A673 (cell line): ENCODE measurements around the gene CCN5. TPM values are rescaled to one million over a fixed set of nuclear protein-coding genes. Genes with fewer than 3 reads are reported as not detected.

Experiments used
- BruUV-seq: library from RNA; stranded (reverse); fragments of 400-500 nt; replicated peaks from 2 replicates; lab custom pipeline; 2021; lab: Mats Ljungman, UMichigan
- CTCF ChIA-PET: fragments of 300-600 bp; sonication (Branson Sonifier 250); formaldehyde crosslinking; loops from one replicate; lab custom pipeline; 2022; ENCODE audit warnings: antibody characterized with exemption; lab: Charles Lee
- POLR2A ChIA-PET: fragments of 300-600 bp; sonication (Branson Sonifier 250); formaldehyde crosslinking; loops from one replicate; lab custom pipeline; 2022; ENCODE audit warnings: antibody characterized with exemption; ENCODE audit not compliant: low non-redundant PET; lab: Charles Lee
- DNase-seq: peaks from one replicate; pipeline ENCODE4 v3.0.0-alpha.2; 2015; ENCODE audit warnings: low spot score
- H3K27ac ChIP-seq: fragments of 200-600 bp; sonication (generic); 2 replicates; pipeline ENCODE4 v1.5.1; 2016; ENCODE audit warnings: mixed run types, low read depth, mild to moderate bottlenecking, mixed read lengths, antibody characterized with exemption, low read length; ENCODE audit not compliant: poor library complexity, severe bottlenecking
- H3K27me3 ChIP-seq: fragments of 200-600 bp; sonication (generic); replicated peaks from 2 replicates; pipeline ENCODE4 v1.6.1; 2017; ENCODE audit warnings: mixed run types, low read depth, mild to moderate bottlenecking, mixed read lengths, antibody characterized with exemption, low read length; ENCODE audit not compliant: insufficient read depth, poor library complexity
- H3K36me3 ChIP-seq: fragments of 200-600 bp; sonication (generic); 2 replicates; pipeline ENCODE4 v1.6.1; 2016; ENCODE audit warnings: mixed run types, mild to moderate bottlenecking, mixed read lengths, antibody characterized with exemption, low read length; ENCODE audit not compliant: insufficient read depth, poor library complexity, severe bottlenecking
- H3K4me1 ChIP-seq: fragments of 200-600 bp; sonication (generic); 2 replicates; pipeline ENCODE4 v1.6.1; 2017; ENCODE audit warnings: mixed run types, mild to moderate bottlenecking, mixed read lengths, antibody characterized with exemption, low read length; ENCODE audit not compliant: insufficient read depth, poor library complexity, severe bottlenecking
- H3K4me3 ChIP-seq: fragments of 200-600 bp; sonication (generic); 2 replicates; pipeline ENCODE4 v1.5.1; 2016; ENCODE audit warnings: low read depth, mixed run types, mild to moderate bottlenecking, mixed read lengths, low read length; ENCODE audit not compliant: poor library complexity, severe bottlenecking
- H3K9me3 ChIP-seq: fragments of 200-600 bp; sonication (generic); 2 replicates; pipeline ENCODE4 v1.6.1; 2016; ENCODE audit warnings: mixed run types, low read depth, mild to moderate bottlenecking, mixed read lengths, antibody characterized with exemption, low read length; ENCODE audit not compliant: poor library complexity, severe bottlenecking
- EZH2 ChIP-seq: fragments of 200-600 bp; sonication (generic); IDR thresholded peaks from 2 replicates; pipeline ENCODE4 v1.6.1; 2017; ENCODE audit warnings: borderline replicate concordance, low read depth, mild to moderate bottlenecking, mixed read lengths, antibody characterized with exemption, low read length; ENCODE audit not compliant: poor library complexity, severe bottlenecking
- intact Hi-C: fragments of 100-400 bp; cut with micrococcal nuclease; formaldehyde crosslinking; loops from one replicate; pipeline ENCODE4 v1.10.0; 2022; ENCODE audit not compliant: unreplicated experiment
- total RNA-seq: library from RNA; stranded (reverse); gene quantifications from 2 replicates; pipeline ENCODE4 v1.2.3, GENCODE V29; 2021
- TF ChIP-seq, protein P1 (sequence below): fragments of 300-800, 200-600 bp; sonication (generic); conservative IDR thresholded peaks from 2 replicates; pipeline ENCODE4 v1.5.1; 2017; ENCODE audit warnings: low read depth, mild to moderate bottlenecking, antibody characterized with exemption, low read length, moderate library complexity, mixed read lengths

CCN5 gene
- total RNA-seq, 1 experiment from 2014 or later, result not detected

DNA sequence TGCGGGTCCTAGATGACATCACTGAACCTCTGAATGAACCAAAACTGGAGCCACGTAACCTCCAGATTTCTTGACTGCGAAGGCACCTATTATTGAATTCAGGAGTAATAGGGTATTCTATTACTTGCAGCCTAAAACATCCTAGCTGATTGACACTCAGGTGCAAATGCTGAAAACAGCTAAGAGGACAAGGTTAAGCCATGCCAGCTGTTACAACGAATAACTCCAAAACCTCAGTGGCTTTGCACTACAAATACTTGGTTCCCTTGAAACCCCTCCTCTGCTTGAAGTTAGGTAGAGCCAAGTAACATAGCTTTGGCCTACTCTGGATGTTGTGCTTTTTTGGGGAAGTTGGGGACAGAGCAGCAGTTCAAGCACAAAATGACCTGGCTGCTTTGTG, 21.0 kb upstream of the CCN5 start:
- POLR2A ChIA-PET, result no interaction called here
- H3K4me1 ChIP-seq, result no peaks in the 10 kb centered on the region
- intact Hi-C loops, result no loop called here
- TF ChIP-seq, protein P1, sequence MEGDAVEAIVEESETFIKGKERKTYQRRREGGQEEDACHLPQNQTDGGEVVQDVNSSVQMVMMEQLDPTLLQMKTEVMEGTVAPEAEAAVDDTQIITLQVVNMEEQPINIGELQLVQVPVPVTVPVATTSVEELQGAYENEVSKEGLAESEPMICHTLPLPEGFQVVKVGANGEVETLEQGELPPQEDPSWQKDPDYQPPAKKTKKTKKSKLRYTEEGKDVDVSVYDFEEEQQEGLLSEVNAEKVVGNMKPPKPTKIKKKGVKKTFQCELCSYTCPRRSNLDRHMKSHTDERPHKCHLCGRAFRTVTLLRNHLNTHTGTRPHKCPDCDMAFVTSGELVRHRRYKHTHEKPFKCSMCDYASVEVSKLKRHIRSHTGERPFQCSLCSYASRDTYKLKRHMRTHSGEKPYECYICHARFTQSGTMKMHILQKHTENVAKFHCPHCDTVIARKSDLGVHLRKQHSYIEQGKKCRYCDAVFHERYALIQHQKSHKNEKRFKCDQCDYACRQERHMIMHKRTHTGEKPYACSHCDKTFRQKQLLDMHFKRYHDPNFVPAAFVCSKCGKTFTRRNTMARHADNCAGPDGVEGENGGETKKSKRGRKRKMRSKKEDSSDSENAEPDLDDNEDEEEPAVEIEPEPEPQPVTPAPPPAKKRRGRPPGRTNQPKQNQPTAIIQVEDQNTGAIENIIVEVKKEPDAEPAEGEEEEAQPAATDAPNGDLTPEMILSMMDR, result no peak
- TF ChIP-seq EZH2, result no peak
- no peaks in the 10 kb centered on the region for H3K9me3 ChIP-seq
- H3K36me3 ChIP-seq, result no peaks in the 10 kb centered on the region
- no TSS peak for BruUV-seq
- no peak overlapping the region for H3K4me3 ChIP-seq
- H3K27me3 ChIP-seq, result no peaks in the 10 kb centered on the region
- no peak for DNase-seq
- no peak overlapping the region for H3K27ac ChIP-seq
- CTCF ChIA-PET, result no interaction called here

DNA sequence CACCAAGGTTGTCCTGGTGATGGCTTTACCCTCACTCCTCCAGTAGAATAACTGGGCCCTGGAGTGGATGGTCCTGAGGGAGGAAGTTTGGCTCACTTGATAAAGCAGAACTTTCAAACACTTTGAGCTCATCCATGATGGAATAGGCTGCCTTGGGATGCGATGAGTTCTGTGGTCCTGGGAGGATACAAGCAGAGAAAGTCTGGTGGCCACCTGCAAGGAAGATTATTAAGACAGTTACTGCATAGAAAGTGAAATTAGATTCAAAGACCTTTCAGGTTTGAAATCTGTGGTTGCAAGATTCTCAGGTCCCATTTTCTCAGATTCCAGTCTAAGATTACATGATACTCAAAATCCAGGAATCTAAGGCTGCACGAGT, 19.9 kb upstream of the CCN5 start:
- no peak overlapping the region for H3K4me3 ChIP-seq
- no TSS peak for BruUV-seq
- no peaks in the 10 kb centered on the region for H3K36me3 ChIP-seq
- intact Hi-C loops, result no loop called here
- no peaks in the 10 kb centered on the region for H3K4me1 ChIP-seq
- H3K27me3 ChIP-seq, result no peaks in the 10 kb centered on the region
- H3K9me3 ChIP-seq, result no peaks in the 10 kb centered on the region
- no peak for DNase-seq
- no peak overlapping the region for H3K27ac ChIP-seq
- ChIA-PET POLR2A (no interaction called here), CTCF (no interaction called here)
- TF ChIP-seq, protein P1, result no peak
- no peak for TF ChIP-seq EZH2

DNA sequence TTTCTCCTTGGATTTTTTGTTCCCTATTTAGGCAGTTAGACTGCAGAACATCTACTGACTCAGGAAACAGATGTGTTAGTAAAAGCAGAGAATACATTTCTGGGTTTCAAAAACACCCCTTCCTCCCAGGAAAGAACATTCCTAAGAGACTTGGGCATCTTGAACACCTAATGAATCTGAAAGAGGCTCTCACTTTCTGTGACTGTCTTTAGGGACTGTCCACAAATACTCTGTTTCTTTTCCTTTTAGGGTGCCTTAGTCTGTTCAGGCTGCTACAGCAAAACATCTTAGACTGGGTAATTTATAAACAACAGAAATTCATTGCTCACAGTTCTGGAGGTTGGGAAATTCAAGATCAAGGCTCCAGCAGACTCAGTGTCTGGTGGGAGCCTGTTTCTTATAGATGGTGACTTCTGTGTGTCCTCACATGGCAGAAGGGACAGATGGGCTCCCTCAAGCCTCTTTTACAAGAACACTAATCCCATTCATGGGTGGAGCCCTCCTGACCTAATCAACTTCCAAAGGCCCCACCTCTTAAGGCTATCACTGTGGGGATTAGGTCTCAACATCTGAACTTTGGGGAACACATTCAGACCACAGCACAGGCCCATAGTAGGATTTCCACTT, 19.4 kb upstream of the CCN5 start:
- BruUV-seq, result no TSS peak
- ChIA-PET CTCF (no interaction called here), POLR2A (no interaction called here)
- H3K36me3 ChIP-seq, result no peaks in the 10 kb centered on the region
- no peaks in the 10 kb centered on the region for H3K27me3 ChIP-seq
- intact Hi-C loops, result no loop called here
- TF ChIP-seq EZH2, result no peak
- TF ChIP-seq, protein P1, result no peak
- no peak for DNase-seq
- H3K4me1 ChIP-seq, result peaks cover under 1% of the 10 kb centered on the region
- H3K27ac ChIP-seq, result no peak overlapping the region
- no peak overlapping the region for H3K4me3 ChIP-seq
- H3K9me3 ChIP-seq, result no peaks in the 10 kb centered on the region
